GM10847 (cell line): ENCODE measurements around the gene SYNE1.

Source experiments
- POLR2A ChIP-seq: IDR thresholded peaks from 2 replicates; pipeline ENCODE4 v1.6.1; 2011; ENCODE audit not compliant: insufficient read length; ENCODE audit errors: extremely low read depth

SYNE1 gene

DNA sequence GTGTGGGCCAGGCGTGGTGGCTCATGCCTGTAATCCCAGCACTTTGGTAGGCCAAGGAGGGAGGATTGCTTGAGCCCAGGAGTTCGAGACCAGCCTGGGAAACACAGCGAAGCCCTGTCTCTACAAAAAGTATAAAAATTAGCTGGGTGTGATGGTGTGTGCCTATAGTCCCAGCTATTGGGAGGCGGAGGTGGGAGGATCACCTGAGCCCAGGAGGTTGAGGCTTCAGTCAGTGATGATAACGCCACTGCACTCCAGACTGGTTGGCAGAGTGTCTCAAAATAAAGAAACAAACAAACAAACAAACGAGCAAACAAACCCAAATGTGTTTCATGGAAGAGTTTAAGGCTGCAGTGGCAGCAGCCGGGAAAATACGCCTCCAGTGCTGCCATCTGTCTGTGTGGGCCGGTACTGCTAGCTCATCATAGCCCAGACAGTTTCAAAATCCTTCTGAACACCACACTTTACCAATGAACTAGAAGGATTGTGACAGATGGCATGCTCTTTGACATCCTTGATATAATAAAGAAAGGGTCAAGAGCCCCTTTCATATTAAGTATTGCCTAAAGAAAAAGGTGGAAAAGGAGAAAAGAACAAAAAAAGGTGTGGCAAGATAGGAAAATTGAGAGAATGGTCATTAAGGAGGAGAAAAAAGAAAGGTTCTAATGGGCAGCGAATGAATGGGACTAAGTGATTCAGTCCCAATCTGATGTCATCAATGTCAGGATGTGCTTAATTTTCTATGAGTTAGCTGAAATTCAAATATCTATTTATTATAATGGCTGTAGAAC, 298.6 kb downstream of the SYNE1 start:
- no peak for TF ChIP-seq POLR2A

DNA sequence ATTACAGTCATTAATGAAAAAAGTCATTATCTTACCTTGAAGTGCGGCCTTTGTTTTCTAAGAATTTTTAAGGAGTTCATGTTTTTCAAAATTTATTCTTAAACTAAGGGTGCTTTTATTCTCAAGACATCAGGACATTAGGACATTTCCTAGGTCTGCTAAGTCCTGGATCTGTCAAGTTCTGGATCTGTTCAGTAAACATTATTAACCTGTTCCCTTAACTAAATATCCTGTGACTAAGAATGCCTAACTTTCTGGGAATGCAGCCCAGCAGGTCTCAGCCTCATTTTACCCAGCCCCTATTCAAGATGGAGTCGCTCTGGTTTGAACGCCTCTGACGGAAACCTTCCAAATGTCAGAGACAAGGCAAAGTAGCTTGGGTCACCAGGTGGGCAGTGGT, 302.6 kb downstream of the SYNE1 start:
- no peak for TF ChIP-seq POLR2A

DNA sequence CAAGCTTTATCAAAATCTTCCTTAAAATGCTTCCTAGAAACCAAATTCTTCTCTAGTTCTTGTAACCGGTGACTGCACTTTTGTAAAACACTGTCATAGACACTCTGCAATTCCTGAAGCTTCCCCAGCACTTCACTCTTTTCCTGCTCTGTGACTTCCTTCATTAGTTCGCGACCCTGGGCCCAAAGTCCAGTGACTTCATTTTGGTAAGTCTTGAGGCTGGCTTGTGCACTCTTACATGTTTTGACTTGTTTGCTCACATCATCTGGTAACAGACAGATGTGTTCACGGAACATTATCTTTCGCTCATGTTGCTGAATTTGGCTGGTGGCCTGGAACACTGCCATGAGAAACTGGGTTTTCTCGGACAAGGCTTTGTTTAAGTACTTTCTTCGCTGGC, 306.2 kb downstream of the SYNE1 start:
- no peak for TF ChIP-seq POLR2A

DNA sequence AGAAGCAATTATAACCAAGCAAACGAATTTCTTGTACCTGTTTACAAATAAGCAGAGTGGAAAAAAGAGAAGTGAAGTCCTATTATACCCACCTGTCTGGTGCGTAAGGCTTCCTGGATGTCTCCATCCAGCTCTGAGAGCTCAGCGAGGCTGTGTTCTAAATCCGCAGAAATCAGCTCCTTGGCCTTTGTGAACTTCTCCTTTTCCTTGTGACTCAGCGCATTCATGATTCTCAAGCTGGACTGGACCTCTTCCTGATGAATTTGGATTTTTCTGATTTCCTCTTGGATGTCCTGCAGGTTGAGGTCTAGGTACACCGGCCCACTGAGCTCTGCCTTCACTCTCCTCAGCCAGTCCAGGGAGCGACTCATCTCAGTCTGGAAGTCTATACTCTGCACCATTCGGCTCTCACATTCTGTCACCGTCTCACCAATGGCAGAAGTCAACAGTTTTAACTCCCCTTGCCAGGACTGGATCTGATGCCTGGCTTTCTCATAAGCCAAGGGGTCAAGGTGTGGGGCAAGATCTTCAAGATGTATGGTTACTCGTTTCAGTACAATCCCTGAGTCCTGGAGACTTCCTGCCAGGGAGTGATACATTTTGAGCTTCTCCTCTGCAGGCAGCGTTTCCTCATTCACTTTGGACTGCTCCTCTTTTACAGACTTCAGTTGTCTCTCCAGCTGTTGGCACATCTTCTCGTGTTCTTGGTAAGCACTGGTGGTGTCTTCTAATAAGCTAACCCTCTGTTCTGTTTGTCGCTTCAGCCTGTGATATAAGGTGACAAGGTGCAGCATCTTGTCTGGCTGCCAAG, 307.3 kb downstream of the SYNE1 start:
- no peak for TF ChIP-seq POLR2A

GRCh38 chr6:152323376-152323775, 313.8 kb downstream of the SYNE1 start:
- TF ChIP-seq POLR2A, result no peak

DNA sequence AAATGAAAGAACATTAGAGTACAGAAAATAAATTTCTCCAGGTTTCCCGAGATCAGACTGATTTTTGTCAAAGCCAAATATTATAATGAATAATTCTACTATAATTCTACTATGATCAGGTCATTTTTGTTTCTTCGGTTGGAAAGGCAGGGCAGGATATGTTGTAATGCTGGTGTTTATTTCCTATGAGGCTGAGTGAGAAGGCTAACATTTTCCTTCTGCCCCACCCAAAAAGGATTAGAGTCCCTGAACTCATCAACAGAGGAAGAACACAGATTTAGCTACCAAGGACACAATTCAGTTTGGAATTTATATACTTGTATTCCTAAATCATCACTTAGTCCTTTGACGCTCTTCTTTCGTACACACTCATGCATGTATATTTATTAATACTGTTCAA, 318.9 kb downstream of the SYNE1 start:
- no peak for TF ChIP-seq POLR2A

- TF ChIP-seq POLR2A, result no peak
These were observed 321.1 kb downstream of the SYNE1 start for GRCh38 chr6:152316024-152316423.

DNA sequence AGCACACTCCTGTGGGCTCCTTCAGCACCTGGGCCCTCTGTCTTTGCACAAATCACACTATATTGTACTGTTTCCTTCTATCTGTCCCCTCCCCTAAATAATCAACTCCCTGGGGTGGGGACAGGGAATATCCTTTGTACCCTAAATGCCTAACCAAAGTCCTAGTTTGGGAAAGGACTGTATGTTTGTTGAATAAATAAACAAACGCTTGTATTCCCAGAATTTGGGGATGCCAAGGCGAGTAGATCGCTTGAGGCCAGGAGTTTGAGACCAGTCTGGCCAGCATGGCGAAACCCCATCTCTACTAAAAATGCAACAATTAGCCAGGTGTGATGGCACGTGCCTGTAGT, 322.7 kb downstream of the SYNE1 start:
- TF ChIP-seq POLR2A, result no peak

DNA sequence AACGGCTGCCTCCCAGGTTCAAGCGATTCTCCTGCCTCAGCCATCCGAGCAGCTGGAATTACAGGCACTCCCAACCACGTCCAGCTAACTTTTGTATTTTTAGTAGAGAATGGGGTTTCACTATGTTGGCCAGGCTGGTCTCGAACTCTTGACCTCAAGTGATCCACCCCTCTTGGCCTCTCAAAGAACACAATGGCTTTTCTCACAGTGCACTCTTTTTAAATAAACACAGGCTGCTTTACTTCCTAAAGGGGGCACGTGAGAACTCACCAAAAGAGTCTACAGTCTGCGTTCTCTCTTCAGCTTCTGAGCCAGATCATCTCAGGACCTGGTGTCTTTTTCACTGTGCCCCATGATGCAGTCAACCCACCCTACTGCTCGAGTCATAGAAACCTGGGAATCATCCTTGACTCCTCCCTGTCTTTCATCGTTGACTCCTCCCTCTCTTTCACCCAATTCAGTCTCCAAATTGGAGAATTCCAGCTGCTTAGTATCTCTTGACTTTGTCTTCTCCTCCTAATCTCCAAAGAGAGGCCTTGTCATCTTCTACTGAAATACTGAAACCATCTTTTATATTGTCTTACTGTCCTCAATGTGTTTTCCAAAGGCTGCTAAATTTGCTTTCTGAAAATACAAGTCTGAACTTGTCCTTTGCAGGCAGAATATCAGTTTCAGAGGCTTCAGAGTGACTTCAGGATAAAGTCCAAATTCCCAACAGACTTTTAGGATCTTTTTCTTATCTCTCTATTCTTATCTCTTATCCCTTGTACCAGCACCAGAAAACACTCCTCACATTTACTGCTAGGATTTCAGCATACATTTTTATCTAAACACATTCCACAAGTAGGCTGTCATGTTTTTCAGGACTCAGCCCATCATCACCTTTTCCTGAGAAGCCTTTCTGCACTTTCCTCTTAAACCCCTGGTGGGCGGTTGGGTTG, 323.4 kb downstream of the SYNE1 start:
- TF ChIP-seq POLR2A, result no peak

GRCh38 chr6:152312434-152312833, 324.7 kb downstream of the SYNE1 start:
- TF ChIP-seq POLR2A, result no peak

- TF ChIP-seq POLR2A, result no peak
These were observed 326.7 kb downstream of the SYNE1 start for GRCh38 chr6:152310371-152310954.

DNA sequence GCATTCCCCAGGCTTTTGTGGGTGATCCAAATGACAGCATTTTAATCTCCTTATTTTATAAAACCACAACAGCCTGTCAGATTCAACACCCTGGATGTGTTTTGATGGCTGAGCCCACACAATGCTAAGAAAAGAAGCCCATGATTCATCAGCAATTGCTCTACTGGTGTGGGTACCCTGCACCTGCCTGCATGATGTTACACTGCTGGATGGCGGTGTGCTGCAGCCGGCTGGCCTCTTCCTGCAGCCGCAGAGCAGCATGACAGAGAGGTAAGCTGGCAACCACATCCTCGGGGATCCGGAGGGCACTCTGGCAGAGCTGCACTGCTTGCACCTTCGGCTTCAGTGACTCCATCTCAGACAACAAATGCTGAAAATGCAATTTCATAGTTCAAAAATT, 327.5 kb downstream of the SYNE1 start:
- TF ChIP-seq POLR2A, result no peak

DNA sequence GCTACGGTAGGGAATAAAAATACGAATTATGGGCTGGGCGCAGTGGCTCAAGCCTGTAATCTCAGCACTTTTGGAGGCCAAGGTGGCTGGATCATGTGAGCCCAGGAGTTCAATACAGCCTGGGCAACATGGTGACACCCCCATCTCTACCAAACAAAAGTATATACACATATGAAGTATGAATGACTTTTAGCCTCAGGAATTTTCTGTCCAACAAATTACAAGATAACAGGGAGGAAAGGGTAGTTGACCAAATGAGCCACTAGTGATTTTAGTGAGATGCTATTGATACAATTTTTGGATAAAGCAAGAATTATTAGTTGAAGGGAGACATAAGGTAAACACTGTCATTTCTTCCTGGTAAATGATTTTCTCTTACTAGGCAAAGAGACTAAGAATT, 328.2 kb downstream of the SYNE1 start:
- no peak for TF ChIP-seq POLR2A

- no peak for TF ChIP-seq POLR2A
These were observed 328.9 kb downstream of the SYNE1 start for GRCh38 chr6:152308306-152308705.

- no peak for TF ChIP-seq POLR2A
These were observed 331.5 kb downstream of the SYNE1 start for GRCh38 chr6:152305672-152306071.

GRCh38 chr6:152301765-152302568, 335.2 kb downstream of the SYNE1 start:
- TF ChIP-seq POLR2A, result peak; percentile 62
